HepG2 (cell line): ENCODE measurements around the gene DNAJC15. TPM values are rescaled to one million over a fixed set of nuclear protein-coding genes. Genes with fewer than 3 reads are reported as not detected.

ENCODE experiments used
- ATM ChIP-seq: fragments of 450-650 bp; IDR thresholded peaks from 2 replicates; pipeline ENCODE4 v1.7.1; 2017; ENCODE audit warnings: mild to moderate bottlenecking, borderline replicate concordance
- E2F1 ChIP-seq: sonication (generic); formaldehyde crosslinking; IDR thresholded peaks from 2 replicates; pipeline ENCODE4 v1.5.0; 2020; ENCODE audit warnings: missing genetic modification reagents
- MYPOP ChIP-seq: sonication (generic); formaldehyde crosslinking; IDR thresholded peaks from 2 replicates; pipeline ENCODE4 v1.8.1; 2023; ENCODE audit warnings: mild to moderate bottlenecking, moderate library complexity, missing genetic modification reagents
- PAX8 ChIP-seq: sonication (generic); formaldehyde crosslinking; IDR thresholded peaks from 2 replicates; pipeline ENCODE4 v1.8.0; 2022; ENCODE audit warnings: mild to moderate bottlenecking, missing genetic modification reagents, borderline replicate concordance
- TRAFD1 ChIP-seq: sonication (generic); formaldehyde crosslinking; IDR thresholded peaks from 2 replicates; pipeline ENCODE4 v1.5.1; 2020; ENCODE audit warnings: missing genetic modification reagents, mild to moderate bottlenecking, borderline replicate concordance
- USF2 ChIP-seq, 2 experiments: sonication (generic) in 1 of 2; formaldehyde crosslinking in 1 of 2; IDR thresholded peaks; 2 replicates each; pipeline versions ENCODE4 v1.5.1 to v1.6.1; 2011 to 2020; ENCODE audit warnings: borderline replicate concordance in 1 of 2, low read depth in 1 of 2, low read length in 1 of 2, mild to moderate bottlenecking in 1 of 2, missing genetic modification reagents in 1 of 2, moderate library complexity in 1 of 2
- ZBTB10 ChIP-seq: sonication (generic); formaldehyde crosslinking; IDR thresholded peaks from 2 replicates; pipeline ENCODE4 v1.4.0; 2020; ENCODE audit warnings: missing genetic modification reagents, borderline replicate concordance
- ZFP1 ChIP-seq: IDR thresholded peaks from 2 replicates; pipeline ENCODE4 v1.6.1; 2016
- ZFP36L2 ChIP-seq: sonication (generic); formaldehyde crosslinking; IDR thresholded peaks from 2 replicates; pipeline ENCODE4 v1.4.0; 2020; ENCODE audit warnings: missing genetic modification reagents
- ZNF251 ChIP-seq: sonication (generic); formaldehyde crosslinking; IDR thresholded peaks from 2 replicates; pipeline ENCODE4 v1.9.0; 2021; ENCODE audit warnings: mild to moderate bottlenecking, missing genetic modification reagents
- polyA plus RNA-seq, 8 experiments: library from polyadenylated mRNA; depleted of rRNA in 3 of 8; stranded (reverse) in 7 of 8; unstranded in 1 of 8; fragments of >200 nt; fragmentation: Illumina TruSeq in 4 of 8; extraction: Trizol in 4 of 8; gene quantifications; 2 replicates each; pipeline versions ENCODE4 v1.2.1 to v1.2.3, GENCODE V29; 2011 to 2016; ENCODE audit warnings: low read depth in 4 of 8, missing spikeins in 1 of 8, mixed read lengths in 1 of 8; ENCODE audit not compliant: insufficient read depth in 1 of 8
- total RNA-seq, 5 experiments: library from RNA; depleted of rRNA; stranded (reverse); fragments of >200 nt; fragmentation: Illumina TruSeq; extraction: Trizol; gene quantifications; 2 replicates each; pipeline ENCODE4 v1.2.3, GENCODE V29; 2016; ENCODE audit warnings: low read depth in 1 of 5
- TF ChIP-seq, protein P1 (sequence below): sonication (generic); formaldehyde crosslinking; IDR thresholded peaks from 2 replicates; pipeline ENCODE4 v1.5.0; 2020; ENCODE audit warnings: missing genetic modification reagents, mild to moderate bottlenecking, borderline replicate concordance
- TF ChIP-seq, protein P2 (sequence below): sonication (generic); formaldehyde crosslinking; IDR thresholded peaks from 2 replicates; pipeline ENCODE4 v1.4.0; 2020; ENCODE audit warnings: missing genetic modification reagents, borderline replicate concordance

Gene DNAJC15
- total and polyA plus RNA-seq, 2 of the 13 experiments (the other 11 are each of a cell fraction or from before 2014, with no cell fraction given), result 23.0 to 31.9 TPM

GRCh38 chr13:43023289-43023963 is at the start of gene DNAJC15 (continued):
- TF ChIP-seq TRAFD1 (no peak), ZBTB10 (CRISPR knock-in tag) (no peak), ZFP1 (CRISPR knock-in tag) (no peak), MYPOP (CRISPR knock-in tag) (peak; percentile 89), ATM (no peak), ZNF251 (CRISPR knock-in tag) (no peak), USF2 (IDR thresholded peaks at IDR 0.05; ENCODE audit: low read depth, low read length) (no peak), USF2 (CRISPR knock-in tag; IDR thresholded peaks at IDR 0.05; ENCODE audit: borderline replicate concordance) (0 out of 2 replicates have a peak, but pooled peaks have one; percentile 26), PAX8 (CRISPR knock-in tag) (0 out of 2 replicates have a peak, but pooled peaks have one; percentile 47), E2F1 (no peak), ZFP36L2 (CRISPR knock-in tag) (no peak)
- TF ChIP-seq, protein P1, sequence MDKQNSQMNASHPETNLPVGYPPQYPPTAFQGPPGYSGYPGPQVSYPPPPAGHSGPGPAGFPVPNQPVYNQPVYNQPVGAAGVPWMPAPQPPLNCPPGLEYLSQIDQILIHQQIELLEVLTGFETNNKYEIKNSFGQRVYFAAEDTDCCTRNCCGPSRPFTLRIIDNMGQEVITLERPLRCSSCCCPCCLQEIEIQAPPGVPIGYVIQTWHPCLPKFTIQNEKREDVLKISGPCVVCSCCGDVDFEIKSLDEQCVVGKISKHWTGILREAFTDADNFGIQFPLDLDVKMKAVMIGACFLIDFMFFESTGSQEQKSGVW (CRISPR knock-in tag), result no peak
- TF ChIP-seq, protein P2, sequence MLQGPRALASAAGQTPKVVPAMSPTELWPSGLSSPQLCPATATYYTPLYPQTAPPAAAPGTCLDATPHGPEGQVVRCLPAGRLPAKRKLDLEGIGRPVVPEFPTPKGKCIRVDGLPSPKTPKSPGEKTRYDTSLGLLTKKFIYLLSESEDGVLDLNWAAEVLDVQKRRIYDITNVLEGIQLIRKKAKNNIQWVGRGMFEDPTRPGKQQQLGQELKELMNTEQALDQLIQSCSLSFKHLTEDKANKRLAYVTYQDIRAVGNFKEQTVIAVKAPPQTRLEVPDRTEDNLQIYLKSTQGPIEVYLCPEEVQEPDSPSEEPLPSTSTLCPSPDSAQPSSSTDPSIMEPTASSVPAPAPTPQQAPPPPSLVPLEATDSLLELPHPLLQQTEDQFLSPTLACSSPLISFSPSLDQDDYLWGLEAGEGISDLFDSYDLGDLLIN (CRISPR knock-in tag), result no peak; the same call in 1 of the 2 replicates
